Neural progenitor cell (in vitro differentiated cells): ENCODE results near the gene C18orf63. TPM values are rescaled to one million over a fixed set of nuclear protein-coding genes. Genes with fewer than 3 reads are reported as not detected.

ENCODE experiments used
- DNase-seq: peaks from one replicate; pipeline ENCODE4 v3.0.0-alpha.2; 2016; ENCODE audit warnings: low spot score
- H2AFZ ChIP-seq: fragments of 200-600 bp; sonication (generic); replicated peaks from 2 replicates; pipeline ENCODE4 v1.6.1; 2016; ENCODE audit warnings: antibody characterized with exemption
- H3F3A ChIP-seq: fragments of 200-600 bp; sonication (generic); 2 replicates; pipeline ENCODE4 v1.6.1; 2016; ENCODE audit warnings: antibody characterized with exemption, low read depth
- H3K27ac ChIP-seq: fragments of 200-600 bp; sonication (generic); 2 replicates; pipeline ENCODE4 v1.5.1; 2016; ENCODE audit warnings: mild to moderate bottlenecking
- H3K27me3 ChIP-seq: fragments of 200-600 bp; sonication (generic); 2 replicates; pipeline ENCODE4 v1.6.1; 2016; ENCODE audit warnings: mild to moderate bottlenecking, moderate library complexity
- H3K36me3 ChIP-seq: fragments of 200-600 bp; sonication (generic); 2 replicates; pipeline ENCODE4 v1.5.1; 2016
- H3K4me1 ChIP-seq: fragments of 200-600 bp; sonication (generic); 2 replicates; pipeline ENCODE4 v1.6.1; 2016; ENCODE audit warnings: mixed run types
- H3K4me2 ChIP-seq: fragments of 200-600 bp; sonication (generic); 2 replicates; pipeline ENCODE4 v1.6.1; 2016
- H3K4me3 ChIP-seq: fragments of 200-600 bp; sonication (generic); 2 replicates; pipeline ENCODE4 v1.5.1; 2016
- H3K79me2 ChIP-seq: fragments of 200-600 bp; sonication (generic); 2 replicates; pipeline ENCODE4 v1.6.1; 2016; ENCODE audit warnings: low read depth
- H3K9ac ChIP-seq: fragments of 200-600 bp; sonication (generic); 2 replicates; pipeline ENCODE4 v1.6.1; 2016
- H3K9me3 ChIP-seq: fragments of 200-600 bp; sonication (generic); 2 replicates; pipeline ENCODE4 v1.5.1; 2016; ENCODE audit warnings: low read depth
- H4K20me1 ChIP-seq: fragments of 200-600 bp; sonication (generic); 2 replicates; pipeline ENCODE4 v1.6.1; 2016; ENCODE audit warnings: low read depth
- H3K27ac Mint-ChIP-seq: 3 replicates; pipeline ENCODE4 v1.8.0; 2021; ENCODE audit warnings: mixed read lengths
- H3K27me3 Mint-ChIP-seq: 2 replicates; pipeline ENCODE4 v1.8.0; 2022; ENCODE audit warnings: low read depth, mild to moderate bottlenecking, inconsistent platforms, moderate library complexity, mixed read lengths; ENCODE audit not compliant: insufficient read depth
- H3K36me3 Mint-ChIP-seq: 3 replicates; pipeline ENCODE4 v1.8.0; 2021; ENCODE audit warnings: mixed read lengths
- H3K4me1 Mint-ChIP-seq: 3 replicates; pipeline ENCODE4 v1.8.0; 2021; ENCODE audit warnings: mixed read lengths
- H3K4me3 Mint-ChIP-seq: 3 replicates; pipeline ENCODE4 v1.8.0; 2021; ENCODE audit warnings: mild to moderate bottlenecking, moderate library complexity, mixed read lengths
- H3K9me3 Mint-ChIP-seq: 3 replicates; pipeline ENCODE4 v1.8.0; 2020; ENCODE audit warnings: mixed read lengths
- CTCF ChIP-seq: fragments of 200-600 bp; sonication (generic); IDR thresholded peaks from 2 replicates; pipeline ENCODE4 v1.5.1; 2017; ENCODE audit warnings: antibody characterized with exemption, mild to moderate bottlenecking
- EZH2 ChIP-seq: fragments of 200-600 bp; sonication (generic); IDR thresholded peaks from 2 replicates; pipeline ENCODE4 v1.6.1; 2017; ENCODE audit warnings: antibody characterized with exemption, mild to moderate bottlenecking, moderate library complexity
- EZH2phosphoT487 ChIP-seq: fragments of 200-600 bp; sonication (generic); IDR thresholded peaks from 2 replicates; pipeline ENCODE4 v1.6.1; 2017; ENCODE audit warnings: antibody characterized with exemption
- total RNA-seq: library from RNA; depleted of rRNA; stranded (reverse); fragments of >200 nt; gene quantifications from 2 replicates; pipeline ENCODE4 v1.2.3, GENCODE V29; 2015; ENCODE audit warnings: low replicate concordance

Gene C18orf63
- total RNA-seq, 1 donor from 2014 or later = not detected

DNA sequence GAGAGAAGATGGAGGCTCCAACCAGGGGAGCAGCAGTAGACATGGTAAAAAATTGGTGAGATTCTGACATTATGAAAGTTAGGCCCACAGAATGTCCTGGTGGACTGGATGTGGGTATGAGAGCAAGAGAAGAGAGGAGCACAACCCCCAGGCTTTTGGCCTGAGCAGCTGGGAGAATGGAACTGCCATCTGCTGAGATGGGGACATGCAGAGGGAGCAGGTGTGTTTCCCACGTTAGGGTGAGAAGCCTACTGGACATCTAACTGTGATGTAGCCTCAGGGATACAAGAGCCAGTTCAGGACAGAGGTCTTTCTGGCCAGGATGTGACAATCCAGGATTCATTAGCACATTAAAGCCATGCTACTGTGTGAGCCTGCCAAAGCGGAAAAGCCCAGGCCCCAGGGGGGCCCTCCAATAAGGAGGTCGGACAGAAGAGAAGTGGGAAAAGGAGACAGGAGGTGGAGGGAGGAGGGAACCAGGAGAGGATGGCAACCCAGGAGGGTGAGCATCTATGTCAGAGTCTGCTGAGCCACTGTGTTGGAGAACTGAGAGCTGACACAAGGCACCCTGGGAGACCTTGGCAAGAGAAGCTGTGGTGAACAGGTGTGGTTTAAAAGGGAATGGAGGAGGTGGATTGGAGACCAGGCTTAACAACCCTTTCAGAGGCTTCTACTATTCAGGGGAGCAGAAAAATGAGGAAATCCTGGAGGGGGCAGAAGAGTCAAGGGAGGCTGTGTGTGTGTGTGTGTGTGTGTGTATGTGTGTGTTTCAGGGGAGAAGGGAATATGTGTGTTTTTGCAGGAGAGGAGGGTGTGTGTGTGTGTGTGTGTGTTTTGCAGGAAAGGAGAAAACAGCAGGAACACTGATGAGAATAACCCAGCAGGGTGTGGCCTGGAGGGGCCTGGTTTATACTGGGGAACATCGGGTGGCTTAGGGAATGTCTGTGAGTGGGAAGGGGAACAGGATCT is 34.3 kb upstream of the C18orf63 start:
- Histone ChIP-seq H3K27me3 (no peaks in the 10 kb centered on the region), H3K79me2 (no peaks in the 10 kb centered on the region), H3K9me3 (no peaks in the 10 kb centered on the region), H3K4me1 (peaks cover 47% of the 10 kb centered on the region), H2AFZ (no peak overlapping the region), H3K9ac (no peak overlapping the region), H3F3A (peaks cover 32% of the 10 kb centered on the region), H3K27ac (peak overlapping the region; percentile 17), H3K4me3 (no peak overlapping the region), H4K20me1 (peaks cover 3% of the 10 kb centered on the region), H3K4me2 (peak overlapping the region; percentile 54), H3K36me3 (no peaks in the 10 kb centered on the region)
- no peaks in the 10 kb centered on the region for H3K36me3 Mint-ChIP-seq
- TF ChIP-seq EZH2phosphoT487 (no peak), EZH2 (no peak), CTCF (no peak)
- H3K27ac Mint-ChIP-seq = peak overlapping the region; percentile 22
- H3K9me3 Mint-ChIP-seq = peaks cover 2% of the 10 kb centered on the region
- peak overlapping the region; percentile 34 for H3K4me3 Mint-ChIP-seq
- peaks cover 5% of the 10 kb centered on the region for H3K27me3 Mint-ChIP-seq
- H3K4me1 Mint-ChIP-seq = peaks cover 46% of the 10 kb centered on the region
- peak; percentile 57 for DNase-seq

DNA sequence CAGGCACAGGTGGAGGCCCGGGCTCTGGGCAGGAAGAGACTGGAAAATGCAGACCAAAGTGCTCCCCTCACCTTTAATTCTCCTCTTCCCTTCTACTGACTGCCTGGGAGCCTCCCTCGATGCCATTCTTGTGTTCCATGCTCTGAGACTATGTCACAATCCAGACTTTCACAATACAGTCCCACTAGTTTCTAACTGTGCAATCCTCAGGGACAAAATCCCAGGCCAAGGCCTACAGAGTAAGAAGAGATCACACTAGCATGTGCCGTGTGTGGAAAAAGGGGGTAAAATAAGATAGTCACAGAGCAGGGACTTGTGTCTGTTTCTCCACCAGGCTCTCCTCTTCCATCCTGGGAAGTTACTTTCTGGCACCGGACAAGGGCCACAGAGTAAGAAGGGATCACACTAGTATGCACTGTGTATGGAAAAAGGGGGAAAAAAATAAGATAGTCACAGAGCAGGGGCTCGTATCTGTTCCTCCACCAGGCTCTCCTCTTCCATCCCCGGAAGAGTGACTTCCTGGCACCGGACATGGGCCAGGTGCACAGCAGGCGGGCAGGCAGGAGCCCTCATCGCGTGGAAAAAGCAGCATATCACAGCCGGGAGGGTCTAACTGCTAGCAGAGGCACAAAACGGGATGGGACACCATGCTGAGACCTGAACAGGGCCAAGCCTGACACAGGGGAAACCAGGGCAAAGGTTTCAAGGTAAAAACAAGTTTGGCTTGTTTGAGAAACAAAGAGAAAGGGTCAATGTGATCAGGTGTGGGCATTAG is 33.5 kb upstream of the C18orf63 start:
- H3K9me3 Mint-ChIP-seq = peaks cover 2% of the 10 kb centered on the region
- H3K27me3 Mint-ChIP-seq = peaks cover 7% of the 10 kb centered on the region
- H3K27ac Mint-ChIP-seq = peak overlapping the region; percentile 13
- Histone ChIP-seq H3K36me3 (no peaks in the 10 kb centered on the region), H3F3A (peaks cover 32% of the 10 kb centered on the region), H3K4me3 (no peak overlapping the region), H2AFZ (no peak overlapping the region), H3K27me3 (no peaks in the 10 kb centered on the region), H3K4me1 (peaks cover 47% of the 10 kb centered on the region), H4K20me1 (peaks cover 3% of the 10 kb centered on the region), H3K9me3 (no peaks in the 10 kb centered on the region), H3K27ac (no peak overlapping the region), H3K79me2 (no peaks in the 10 kb centered on the region), H3K9ac (no peak overlapping the region), H3K4me2 (peak overlapping the region; percentile 54)
- DNase-seq = no peak
- H3K4me3 Mint-ChIP-seq = peak overlapping the region; percentile 4
- peaks cover 46% of the 10 kb centered on the region for H3K4me1 Mint-ChIP-seq
- TF ChIP-seq CTCF = no peak
- TF ChIP-seq EZH2phosphoT487 = no peak
- no peak for TF ChIP-seq EZH2
- no peaks in the 10 kb centered on the region for H3K36me3 Mint-ChIP-seq

GRCh38 chr18:74282755-74283554 is 32.7 kb upstream of the C18orf63 start:
- Histone ChIP-seq H3F3A (peaks cover 32% of the 10 kb centered on the region), H3K9me3 (no peaks in the 10 kb centered on the region), H3K27me3 (no peaks in the 10 kb centered on the region), H3K4me1 (peaks cover 47% of the 10 kb centered on the region), H4K20me1 (peaks cover 3% of the 10 kb centered on the region), H3K4me2 (no peak overlapping the region), H2AFZ (no peak overlapping the region), H3K9ac (no peak overlapping the region), H3K27ac (no peak overlapping the region), H3K36me3 (no peaks in the 10 kb centered on the region), H3K4me3 (no peak overlapping the region), H3K79me2 (no peaks in the 10 kb centered on the region)
- DNase-seq = no peak
- no peak overlapping the region for H3K27ac Mint-ChIP-seq
- H3K4me3 Mint-ChIP-seq = no peak overlapping the region
- no peaks in the 10 kb centered on the region for H3K36me3 Mint-ChIP-seq
- TF ChIP-seq EZH2 (no peak), EZH2phosphoT487 (no peak), CTCF (no peak)
- peaks cover 46% of the 10 kb centered on the region for H3K4me1 Mint-ChIP-seq
- H3K27me3 Mint-ChIP-seq = peaks cover 7% of the 10 kb centered on the region
- H3K9me3 Mint-ChIP-seq = peaks cover 2% of the 10 kb centered on the region
